HG02571 (cell line): ENCODE measurements around the gene KIAA1614.

Experiments used
- ATAC-seq: cut with Tn5 transposase; IDR thresholded peaks from one replicate; pipeline ENCODE4 v1.9.1; 2021; ENCODE audit warnings: mild to moderate bottlenecking, moderate library complexity; ENCODE audit not compliant: unreplicated experiment

KIAA1614 gene

DNA sequence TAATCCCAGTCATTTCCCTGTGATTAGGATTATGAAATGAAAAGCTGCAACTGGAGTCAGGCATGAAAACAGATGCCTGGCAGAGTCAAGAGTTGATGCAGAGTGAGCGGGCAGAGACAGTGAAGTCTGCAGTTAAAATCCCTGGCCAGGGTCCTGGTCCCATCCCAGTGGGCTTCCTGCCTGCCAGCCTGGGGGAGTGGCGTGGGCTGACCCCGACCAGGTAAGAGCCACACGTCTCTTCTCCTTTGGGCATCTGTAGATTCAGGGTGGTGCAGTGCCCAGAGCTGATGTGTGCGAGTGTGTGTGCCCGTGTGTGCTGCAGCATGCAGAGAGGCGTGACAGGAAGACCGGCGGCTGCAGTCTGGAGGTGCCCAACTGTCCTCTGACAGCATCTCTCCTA, 6.2 kb upstream of the KIAA1614 start:
- no peak for ATAC-seq

DNA sequence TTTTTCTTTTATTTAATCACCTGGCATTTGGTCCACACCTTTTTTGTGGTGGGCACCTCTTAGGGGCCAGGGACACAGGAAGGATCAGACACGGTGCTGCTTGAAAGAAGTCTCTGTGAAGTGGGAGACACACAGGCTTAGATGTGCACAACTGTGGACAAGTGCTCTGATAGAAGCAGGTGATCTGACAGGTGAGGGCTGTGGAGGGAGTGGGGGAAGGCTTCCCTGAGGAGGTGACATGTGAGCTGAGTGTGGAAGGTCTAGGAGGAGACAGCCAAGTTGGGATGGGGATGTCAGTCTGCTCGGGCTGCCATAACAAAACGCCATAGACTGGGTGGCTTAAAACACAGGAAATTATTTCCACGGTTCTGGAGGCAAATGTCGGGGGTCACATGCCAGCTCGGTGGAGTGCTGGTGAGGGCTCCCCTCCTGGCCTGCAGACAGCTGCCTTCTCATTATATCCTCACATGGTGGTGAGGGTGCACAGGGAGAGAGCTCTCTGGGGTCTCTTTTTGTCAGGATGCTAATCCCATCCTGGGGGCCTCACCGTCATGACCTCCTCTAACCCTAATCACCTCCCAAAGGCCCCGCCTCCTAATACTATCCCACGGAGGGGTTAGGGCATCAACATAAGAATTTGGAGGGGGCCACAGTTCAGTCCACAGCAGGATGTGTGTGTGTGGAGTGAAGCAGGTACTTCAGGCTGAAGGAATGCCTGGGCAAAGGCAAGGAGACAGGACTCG, 5.2 kb upstream of the KIAA1614 start:
- ATAC-seq: no peak

DNA sequence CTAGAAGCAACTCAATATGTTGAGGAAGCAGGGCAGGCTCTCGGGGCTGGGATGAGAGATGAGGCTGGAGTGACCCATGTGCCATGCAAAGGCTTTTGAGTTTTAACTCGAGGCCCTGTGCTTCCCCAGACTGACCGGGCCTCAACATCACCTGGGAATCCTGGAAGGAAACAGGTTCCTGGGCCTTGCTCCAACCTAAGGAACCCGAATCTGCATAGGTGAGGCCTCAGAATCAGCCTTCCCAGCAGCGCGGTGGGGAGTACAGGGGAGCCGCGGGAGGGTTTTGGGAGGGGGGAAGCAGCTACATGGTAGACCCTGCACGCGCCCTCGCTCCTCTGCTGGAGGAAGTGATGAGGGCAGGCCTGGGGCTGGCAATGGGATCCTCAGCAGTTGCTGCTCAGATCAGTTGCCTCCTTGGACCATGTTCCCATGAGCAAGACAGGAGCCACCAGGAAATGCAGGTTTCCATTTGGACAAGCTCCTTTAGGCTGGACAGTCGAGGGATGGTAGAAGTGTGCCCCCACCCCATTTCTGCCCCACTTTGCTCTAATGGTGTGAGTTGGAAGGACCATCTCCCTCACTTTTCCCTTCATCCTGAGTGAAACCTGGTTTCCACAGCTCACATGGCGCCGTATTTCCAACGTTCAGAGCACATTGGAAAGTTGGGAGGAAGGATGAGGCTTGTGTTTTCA, 4.5 kb upstream of the KIAA1614 start:
- no peak for ATAC-seq

DNA sequence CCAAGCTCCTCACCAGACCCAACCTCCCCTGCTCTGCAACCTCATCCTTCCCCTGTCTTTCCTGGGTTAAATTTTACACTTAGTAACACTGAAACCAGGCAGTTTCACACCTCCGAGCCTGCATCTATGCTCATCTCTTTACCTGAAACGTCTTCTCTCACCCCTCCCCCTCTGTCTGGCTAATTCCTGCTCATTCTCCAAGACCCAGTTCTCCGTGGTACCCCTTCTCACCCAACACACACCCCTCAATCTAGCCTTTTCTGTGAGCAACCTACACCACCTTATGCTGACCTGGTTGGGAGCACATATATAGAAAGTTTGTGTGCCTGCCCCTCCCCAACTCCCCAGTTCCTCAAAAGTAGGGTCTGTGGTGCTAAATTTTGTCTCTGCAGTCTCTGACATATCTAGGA, 3.7 kb upstream of the KIAA1614 start:
- ATAC-seq: no peak

DNA sequence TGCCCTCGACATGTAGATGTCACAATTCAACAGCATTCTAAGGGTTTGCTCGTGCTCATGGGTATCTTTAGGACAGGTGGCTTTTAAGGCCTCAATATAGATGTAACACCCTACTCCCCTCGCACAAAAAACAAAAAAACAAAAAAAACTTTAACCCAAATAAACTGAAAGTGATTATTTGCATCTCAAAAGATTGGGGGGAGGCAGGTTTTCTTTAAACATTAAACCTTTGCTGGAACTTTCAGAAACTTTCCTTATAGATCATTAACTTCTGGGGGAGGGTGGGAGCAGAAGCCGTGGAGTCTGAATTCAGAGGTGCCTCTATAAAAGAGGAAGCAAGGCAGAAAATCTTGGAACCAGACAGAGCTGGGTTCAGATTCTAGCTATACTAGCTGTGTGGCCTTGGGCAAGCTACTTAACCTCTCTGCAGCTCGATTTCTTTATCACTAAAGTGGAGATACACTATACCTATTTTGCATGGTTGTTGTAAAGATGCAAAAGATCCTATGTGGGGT, 3.2 kb upstream of the KIAA1614 start:
- ATAC-seq: no peak

DNA sequence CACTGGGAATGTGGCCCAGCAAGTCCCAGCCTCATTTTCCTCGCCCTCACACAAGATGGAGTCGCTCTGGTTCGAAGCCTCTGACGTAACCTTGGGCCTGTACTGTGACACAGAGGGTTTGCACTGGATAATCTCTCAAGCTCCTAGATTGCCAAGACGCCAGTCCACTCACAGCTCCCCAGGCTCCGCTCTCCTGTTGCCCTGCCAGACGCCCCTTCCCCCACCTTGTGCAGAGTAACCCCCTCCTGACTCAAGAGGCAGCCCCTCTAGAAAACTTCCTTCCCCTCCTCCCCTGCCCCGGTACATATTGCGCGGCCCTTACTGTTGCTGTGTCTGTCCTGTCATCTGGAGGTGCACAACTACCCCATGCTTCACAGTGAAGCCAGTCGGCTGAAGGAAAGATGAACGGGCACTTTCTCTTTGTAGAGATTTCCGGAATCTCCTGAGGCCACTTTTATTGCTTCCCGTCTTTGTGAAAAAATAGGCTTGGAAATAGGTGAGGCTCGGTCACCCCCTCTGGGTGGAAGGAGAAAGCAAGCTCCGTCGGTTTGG, 981 bp upstream of the KIAA1614 start:
- ATAC-seq: no peak

DNA sequence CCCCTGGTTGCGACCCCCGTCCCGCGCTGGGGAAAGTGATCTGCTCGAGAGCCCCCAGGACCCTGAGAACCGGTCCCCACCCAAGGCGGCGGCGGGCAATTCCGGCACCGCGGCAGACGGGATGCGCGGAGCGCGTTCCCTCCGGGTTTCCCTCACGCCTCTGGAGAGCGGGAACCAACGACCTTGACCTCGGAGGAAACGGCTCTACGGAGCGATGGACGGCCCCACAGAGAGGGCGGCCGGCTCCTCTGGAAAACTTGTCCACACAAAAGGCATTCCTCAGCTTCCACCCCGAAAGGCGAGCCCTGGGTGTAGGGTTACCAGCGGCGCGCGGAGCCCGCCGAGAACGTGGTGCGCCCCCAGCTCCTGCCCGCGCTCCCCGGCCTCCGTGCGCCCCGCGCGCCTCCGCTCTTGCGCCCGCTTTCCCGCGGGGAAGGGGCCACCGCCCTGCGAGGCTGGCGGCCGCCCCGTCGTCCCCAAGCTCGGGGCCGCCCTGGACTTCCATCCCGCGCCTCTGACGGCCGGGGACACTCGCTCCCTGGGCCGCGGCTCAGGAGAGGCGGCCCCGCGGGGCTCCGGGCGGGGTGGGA, 391 bp upstream of the KIAA1614 start:
- no peak for ATAC-seq

DNA sequence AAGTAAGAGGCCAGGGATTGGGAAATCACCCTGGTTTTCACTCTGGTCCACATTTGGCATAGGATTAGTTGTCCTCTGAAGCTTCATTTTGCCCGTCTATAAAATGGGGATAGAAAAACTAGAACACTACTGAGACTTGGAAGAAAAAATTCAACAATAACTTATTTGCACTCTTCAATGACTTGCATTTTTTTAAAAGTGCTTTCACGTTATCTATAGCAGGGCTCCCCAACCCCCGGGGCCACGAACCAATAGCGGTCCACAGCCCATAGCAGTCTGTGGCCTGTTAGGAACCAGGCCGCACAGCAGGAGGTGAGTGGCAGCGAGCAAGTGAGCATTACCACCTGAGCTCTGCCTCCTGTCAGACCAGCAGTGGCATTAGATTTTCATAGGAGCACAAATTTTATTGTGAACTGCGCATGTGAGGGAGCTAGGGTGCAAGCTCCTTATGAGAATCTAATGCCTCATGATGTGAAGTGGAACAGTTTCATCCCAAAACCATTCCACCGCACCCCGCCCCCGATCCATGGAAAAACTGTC, 2.8 kb downstream of the KIAA1614 start:
- ATAC-seq: no peak

DNA sequence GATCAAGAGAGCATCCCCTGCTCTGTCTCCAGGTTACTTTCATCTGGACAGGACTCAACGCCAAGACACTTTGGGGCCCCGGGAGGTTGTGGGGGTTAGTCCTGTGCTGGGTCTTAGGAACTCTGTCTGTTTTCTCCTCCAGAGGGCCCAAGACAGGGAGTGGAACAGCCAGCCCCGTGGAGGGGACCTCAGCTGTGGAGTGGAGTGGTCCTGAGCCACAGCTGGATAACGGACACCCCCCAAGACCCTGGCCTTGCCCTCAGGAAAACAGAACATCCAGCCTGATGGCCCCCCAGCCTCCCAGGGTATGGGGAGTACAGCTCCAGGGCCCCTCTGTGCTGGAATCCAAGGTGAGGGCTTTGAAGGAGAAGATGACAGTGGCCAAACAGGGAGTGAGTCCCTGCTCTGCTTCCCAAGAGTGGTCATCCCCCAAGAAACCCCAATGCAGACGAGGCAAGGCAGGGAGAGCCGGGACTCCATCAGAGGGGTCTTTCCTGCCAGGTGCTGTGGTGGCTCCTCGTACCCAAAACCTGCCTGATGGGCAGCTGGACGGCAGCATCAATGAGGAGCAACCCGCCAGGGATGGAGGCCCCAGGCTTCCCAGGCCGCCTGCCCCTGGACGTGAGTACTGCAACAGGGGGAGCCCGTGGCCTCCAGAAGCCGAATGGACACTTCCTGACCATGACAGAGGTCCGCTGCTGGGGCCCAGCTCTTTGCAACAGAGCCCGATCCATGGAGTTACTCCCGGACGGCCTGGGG, 3.5 kb downstream of the KIAA1614 start:
- ATAC-seq: no peak

DNA sequence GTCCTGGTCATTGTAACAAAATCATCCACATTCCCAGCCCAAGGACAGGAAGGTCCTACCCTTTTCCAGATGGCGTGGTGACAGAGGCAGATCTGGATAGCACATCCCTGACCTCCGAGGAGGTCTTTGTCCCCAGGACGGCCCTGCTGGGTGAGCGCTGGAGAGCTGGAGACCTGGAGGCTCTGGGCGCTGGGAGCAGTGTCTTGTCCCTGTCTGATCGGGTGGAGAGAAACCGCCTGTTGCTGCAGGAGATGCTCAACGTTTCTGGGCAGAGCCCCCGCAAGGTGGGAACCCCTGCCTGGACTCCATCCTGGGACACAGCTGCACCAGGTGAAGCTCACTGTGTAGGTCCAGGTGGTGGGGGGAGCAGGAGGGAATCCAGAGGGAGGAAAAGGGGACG, 4.1 kb downstream of the KIAA1614 start:
- ATAC-seq: no peak

DNA sequence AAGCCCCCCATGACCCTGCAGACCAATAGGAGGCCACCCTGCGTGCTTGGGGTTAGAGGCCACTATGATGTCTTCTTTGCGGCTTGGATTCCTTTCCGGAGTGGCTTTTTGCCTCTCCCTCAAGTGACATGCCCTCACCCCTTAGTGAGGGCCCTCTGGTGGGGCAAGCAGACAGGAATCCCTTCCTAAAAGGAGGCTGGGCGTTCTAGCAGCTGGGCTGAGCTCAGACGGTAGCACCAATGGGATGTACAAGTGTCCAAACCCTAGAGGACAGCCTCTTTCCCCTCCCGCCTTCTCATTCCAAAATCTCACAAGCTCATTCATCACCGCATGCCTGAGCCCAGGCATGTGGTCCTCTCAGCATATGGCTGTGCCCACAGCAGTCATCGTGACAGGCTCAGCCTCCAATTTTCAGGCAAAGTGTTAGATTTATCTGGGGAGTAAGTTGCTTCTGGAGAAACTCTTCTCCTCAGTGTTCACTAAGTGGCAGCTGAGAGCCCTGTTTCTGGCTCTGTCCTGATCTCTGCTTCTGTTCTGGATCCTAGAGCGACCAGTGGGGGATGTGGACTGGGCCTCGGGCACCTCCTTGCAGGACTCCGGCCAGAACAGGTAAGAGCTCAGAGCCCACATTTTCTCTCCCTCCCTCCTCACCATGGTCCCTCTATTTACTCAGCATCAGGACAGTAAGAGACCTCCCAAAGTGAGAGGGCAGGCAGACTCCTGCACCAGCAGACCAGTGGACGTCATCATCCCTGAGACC, 4.8 kb downstream of the KIAA1614 start:
- no peak for ATAC-seq

DNA sequence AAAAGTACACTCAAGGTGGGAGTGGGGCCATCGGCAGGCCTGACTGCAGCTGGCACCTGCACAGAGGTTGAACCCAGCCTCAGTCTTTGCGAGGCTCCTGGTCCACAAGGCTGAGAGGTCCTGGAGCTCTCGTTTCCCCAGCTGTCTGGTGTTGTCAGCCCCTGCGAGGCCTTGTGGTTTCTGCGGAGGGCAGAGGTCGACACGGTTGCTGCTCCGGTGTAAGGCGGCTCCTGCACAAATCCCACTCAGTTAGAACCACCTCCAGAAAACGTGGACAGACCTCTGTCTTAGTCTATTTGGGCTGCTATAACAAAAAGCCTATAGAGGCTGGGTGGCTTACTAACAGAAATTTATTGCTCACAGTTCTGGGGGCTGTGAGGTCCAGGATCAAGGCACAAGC, 5.8 kb downstream of the KIAA1614 start:
- ATAC-seq: no peak

DNA sequence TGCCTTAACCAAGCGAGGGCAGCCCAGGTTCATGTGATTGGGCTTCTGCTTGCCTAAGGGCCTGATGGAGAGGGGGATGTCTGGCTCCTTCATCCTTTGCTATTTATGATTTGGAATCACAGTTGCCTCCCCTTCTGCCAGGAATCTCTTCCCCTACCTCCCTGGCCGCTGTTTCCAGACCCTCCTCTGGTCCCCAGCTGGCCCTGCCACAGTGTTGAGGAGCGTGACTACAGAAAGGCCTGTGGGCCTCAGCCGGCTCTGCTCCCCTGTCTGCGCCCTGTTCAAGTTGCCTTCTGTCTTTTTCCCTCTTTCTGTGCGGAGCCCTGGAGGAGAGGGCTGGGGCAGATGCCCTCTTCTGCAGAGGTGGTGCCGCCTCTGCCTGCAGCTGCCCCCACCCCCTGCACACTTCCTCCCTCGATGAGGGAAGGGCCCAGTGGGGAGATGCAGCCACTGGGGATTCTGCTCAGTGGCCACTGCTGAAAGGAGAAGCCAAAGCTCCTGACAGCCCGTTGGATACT, 6.5 kb downstream of the KIAA1614 start:
- no peak for ATAC-seq

DNA sequence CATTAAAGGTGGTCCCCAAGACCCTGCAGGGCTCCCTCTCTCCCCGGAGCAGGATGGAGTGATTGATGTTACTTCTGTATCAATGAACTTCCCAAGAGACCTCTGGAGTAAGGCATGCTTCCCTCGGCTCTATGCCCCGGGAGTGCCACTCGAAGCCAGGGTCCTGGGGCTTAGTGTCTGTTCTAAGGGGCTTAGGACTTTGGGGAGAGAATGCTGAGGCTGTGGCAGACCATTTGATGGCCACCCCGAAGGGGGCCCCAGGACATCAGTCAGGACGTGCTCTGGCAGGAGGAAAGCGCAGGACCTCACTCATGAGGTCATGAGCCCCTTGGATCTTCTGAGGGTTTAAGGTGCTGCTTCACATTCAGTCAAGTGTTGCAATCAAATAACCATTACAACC, 7.5 kb downstream of the KIAA1614 start:
- ATAC-seq: no peak

DNA sequence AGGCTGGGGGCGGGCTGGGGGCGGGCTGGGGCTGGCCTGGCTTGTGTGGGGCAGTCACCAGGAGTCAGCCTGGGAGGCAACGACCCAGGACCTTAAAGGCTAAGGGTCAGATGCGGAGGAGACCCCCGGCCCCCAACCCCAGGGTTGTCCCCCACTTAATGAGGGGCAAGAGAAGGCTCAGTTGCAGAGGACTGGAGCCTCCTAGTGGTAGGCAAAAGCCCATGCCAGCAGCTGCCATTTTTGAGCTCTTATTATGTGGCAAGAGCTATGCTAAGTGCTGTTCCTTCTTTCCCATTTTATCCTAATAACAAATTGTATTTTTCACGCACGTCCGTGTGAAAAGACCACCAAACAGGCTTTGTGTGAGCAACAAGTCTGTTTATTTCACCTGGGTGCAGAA, 8.0 kb downstream of the KIAA1614 start:
- ATAC-seq: no peak

DNA sequence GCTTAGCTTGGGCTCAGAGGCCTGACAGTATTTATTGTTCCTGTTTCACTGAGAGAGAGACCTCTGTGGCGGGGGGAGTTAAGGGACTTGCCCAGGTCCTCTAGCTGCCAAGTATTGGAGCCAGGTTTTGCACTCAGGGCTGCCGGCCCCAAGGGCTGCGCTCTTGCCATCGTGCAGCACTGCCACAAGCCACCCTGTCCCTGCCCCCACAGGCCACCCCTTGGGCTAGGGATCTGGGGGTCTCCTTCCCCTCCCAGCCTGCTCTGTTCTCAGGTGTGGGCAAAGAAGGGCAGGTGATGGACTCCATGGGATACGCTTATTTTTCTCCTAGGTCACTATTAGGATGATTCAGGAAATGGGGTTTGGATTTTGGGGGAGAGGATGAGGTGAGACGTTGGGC, 8.7 kb downstream of the KIAA1614 start:
- no peak for ATAC-seq

DNA sequence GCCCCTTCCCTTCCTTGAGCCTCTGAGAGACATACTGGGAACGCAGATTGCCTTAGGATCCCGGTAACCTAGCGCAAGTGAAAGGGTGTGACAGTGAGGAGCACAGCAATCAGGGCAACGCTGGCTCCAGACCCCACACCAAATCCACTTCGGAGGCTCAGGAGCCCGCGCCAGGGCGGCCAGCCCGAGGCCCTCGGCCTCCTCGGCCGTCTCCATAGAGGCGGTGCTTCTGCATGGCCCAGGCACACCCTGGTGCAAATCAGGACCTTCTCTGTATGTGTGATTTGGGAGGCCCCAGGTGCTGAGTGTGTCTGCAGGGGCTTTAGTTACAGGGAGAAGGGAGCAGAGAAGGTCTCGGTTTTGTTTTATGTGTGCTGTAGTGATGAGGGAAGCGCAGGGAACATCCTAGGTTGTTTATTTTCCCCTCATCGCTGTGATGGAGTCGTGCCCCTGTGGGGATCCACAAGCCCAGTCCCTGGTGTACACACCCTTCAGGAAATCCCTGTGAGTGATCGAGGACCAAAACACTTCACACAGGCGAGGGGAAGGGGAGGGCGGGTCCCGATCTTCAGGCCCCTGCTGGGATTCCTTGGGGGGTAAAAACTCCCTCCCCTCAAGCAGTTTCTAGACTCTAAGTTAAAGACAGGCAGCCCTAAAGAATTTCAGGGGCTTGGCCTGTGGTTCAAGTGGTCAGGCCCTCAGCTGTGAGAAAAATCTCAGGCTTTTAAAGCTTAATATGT, 9.4 kb downstream of the KIAA1614 start:
- ATAC-seq: no peak

DNA sequence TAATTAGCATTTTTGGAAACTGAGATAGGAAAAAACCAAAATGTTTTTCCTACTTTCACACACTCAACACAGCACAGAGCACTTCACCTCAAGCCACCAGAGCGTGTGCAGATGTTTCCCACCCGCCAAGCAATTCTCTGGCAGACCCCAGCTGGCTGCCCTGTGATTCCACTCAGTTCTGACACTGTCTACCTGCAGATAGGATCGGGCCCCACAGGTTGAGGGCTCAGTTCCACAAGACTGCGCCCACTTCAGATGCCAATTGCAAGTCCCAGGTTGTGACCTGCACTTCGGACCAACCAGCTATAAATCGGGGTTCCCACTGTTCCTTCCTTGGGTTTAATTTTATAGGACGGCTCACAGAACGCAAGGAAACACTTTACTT, 9.9 kb downstream of the KIAA1614 start:
- no peak for ATAC-seq
